CD14-positive monocyte (primary cell): ENCODE measurements around the gene MEIS2. TPM values are rescaled to one million over a fixed set of nuclear protein-coding genes. Genes with fewer than 3 reads are reported as not detected.

Experiments used
- DNase-seq, 3 donors: peaks; one replicate each; pipeline ENCODE4 v3.0.0-alpha.2; 2011 to 2022
- H2AFZ ChIP-seq: 2 replicates; pipeline ENCODE4 v1.6.0; 2012; ENCODE audit warnings: mild to moderate bottlenecking, low read depth, low read length, inconsistent platforms; ENCODE audit not compliant: insufficient read depth, poor library complexity, severe bottlenecking
- H3K27ac ChIP-seq, 2 donors: 1 replicate in 1 of 2; 2 replicates in 1 of 2; pipeline ENCODE4 v1.5.1; 2012 to 2013; ENCODE audit warnings: low read length in 2 of 2, control low read depth in 1 of 2, inconsistent platforms in 1 of 2, low read depth in 1 of 2, mild to moderate bottlenecking in 1 of 2
- H3K27me3 ChIP-seq, 2 donors: one replicate each; pipeline versions ENCODE4 v1.6.0 to v1.6.1; 2011 to 2013; ENCODE audit warnings: low read length in 2 of 2; ENCODE audit not compliant: control insufficient read depth in 2 of 2, insufficient read depth in 2 of 2
- H3K36me3 ChIP-seq, 2 donors: replicated peaks in 1 of 2; 1 replicate in 1 of 2; 2 replicates in 1 of 2; pipeline versions ENCODE4 v1.5.1 to v1.6.1; 2012 to 2013; ENCODE audit warnings: low read length in 2 of 2, control low read depth in 1 of 2, inconsistent platforms in 1 of 2, mild to moderate bottlenecking in 1 of 2; ENCODE audit not compliant: insufficient read depth in 2 of 2, control insufficient read depth in 1 of 2
- H3K4me1 ChIP-seq, 2 donors: 1 replicate in 1 of 2; 2 replicates in 1 of 2; pipeline versions ENCODE4 v1.5.1 to v1.6.1; 2012 to 2013; ENCODE audit warnings: low read length in 2 of 2, control low read depth in 1 of 2, inconsistent platforms in 1 of 2, mild to moderate bottlenecking in 1 of 2, moderate library complexity in 1 of 2; ENCODE audit not compliant: insufficient read depth in 2 of 2, control insufficient read depth in 1 of 2
- H3K4me2 ChIP-seq: replicated peaks from 2 replicates; pipeline ENCODE3; 2012; ENCODE audit warnings: low read length, moderate library complexity, mild to moderate bottlenecking; ENCODE audit not compliant: poor library complexity, severe bottlenecking; ENCODE audit errors: extremely low read depth
- H3K4me3 ChIP-seq, 3 experiments: fragments of 200-600 bp in 1 of 3; sonication (generic) in 1 of 3; replicated peaks in 1 of 3; 1 replicate in 2 of 3; 2 replicates in 1 of 3; pipeline ENCODE4 v1.5.1; 2011 to 2013; ENCODE audit warnings: low read length in 3 of 3, mild to moderate bottlenecking in 3 of 3, control low read depth in 2 of 3, low read depth in 2 of 3, inconsistent platforms in 1 of 3, moderate library complexity in 1 of 3
- H3K79me2 ChIP-seq: 2 replicates; pipeline ENCODE4 v1.6.0; 2012; ENCODE audit warnings: mild to moderate bottlenecking, control low read depth, inconsistent platforms, low read length, moderate library complexity; ENCODE audit not compliant: insufficient read depth
- H3K9ac ChIP-seq: 2 replicates; pipeline ENCODE4 v1.6.0; 2017; ENCODE audit warnings: low read length, mild to moderate bottlenecking; ENCODE audit not compliant: insufficient read depth, poor library complexity, severe bottlenecking
- H3K9me3 ChIP-seq, 2 donors: replicated peaks in 1 of 2; 1 replicate in 1 of 2; 2 replicates in 1 of 2; pipeline versions ENCODE4 v1.5.1 to v1.6.1; 2012 to 2013; ENCODE audit warnings: low read length in 2 of 2, control low read depth in 1 of 2; ENCODE audit not compliant: control insufficient read depth in 1 of 2, insufficient read depth in 1 of 2
- H4K20me1 ChIP-seq: 2 replicates; pipeline ENCODE4 v1.6.0; 2012; ENCODE audit warnings: mild to moderate bottlenecking, low read length, control low read depth, moderate library complexity; ENCODE audit not compliant: insufficient read depth
- H3K27ac Mint-ChIP-seq, 7 donors: one replicate each; pipeline ENCODE4 v1.8.0; 2020; ENCODE audit warnings: mild to moderate bottlenecking in 7 of 7, mixed read lengths in 7 of 7, moderate library complexity in 6 of 7, inconsistent platforms in 2 of 7
- H3K27me3 Mint-ChIP-seq, 3 donors: one replicate each; pipeline ENCODE4 v1.8.0; 2021 to 2022; ENCODE audit warnings: low read depth in 3 of 3, mild to moderate bottlenecking in 3 of 3, mixed read lengths in 3 of 3, moderate library complexity in 3 of 3, inconsistent platforms in 1 of 3
- H3K36me3 Mint-ChIP-seq, 2 donors: one replicate each; pipeline ENCODE4 v1.8.0; 2020; ENCODE audit warnings: mixed read lengths in 2 of 2, inconsistent platforms in 1 of 2, mild to moderate bottlenecking in 1 of 2
- H3K4me1 Mint-ChIP-seq: one replicate; pipeline ENCODE4 v1.8.0; 2020; ENCODE audit warnings: mild to moderate bottlenecking, mixed read lengths
- H3K4me3 Mint-ChIP-seq, 2 donors: one replicate each; pipeline ENCODE4 v1.8.0; 2020; ENCODE audit warnings: mild to moderate bottlenecking in 2 of 2, mixed read lengths in 2 of 2, moderate library complexity in 1 of 2
- H3K9me3 Mint-ChIP-seq, 7 donors: one replicate each; pipeline ENCODE4 v1.8.0; 2020 to 2022; ENCODE audit warnings: mixed read lengths in 7 of 7, mild to moderate bottlenecking in 6 of 7, moderate library complexity in 6 of 7, inconsistent platforms in 2 of 7
- WGBS: methylation state at CpG from one replicate; pipeline ENCODE4 v1.1.5; 2013; ENCODE audit warnings: missing lambda C conversion rate; ENCODE audit not compliant: insufficient coverage; 5-methylcytosine and 5-hydroxymethylcytosine counted together
- intact Hi-C, 2 donors: fragments of 100-400 bp; cut with micrococcal nuclease; formaldehyde crosslinking; loops; one replicate each; pipeline versions ENCODE4 v1.15.0 to v1.15.1; 2023
- polyA plus RNA-seq, 3 donors: library from polyadenylated mRNA; depleted of rRNA in 1 of 3; unstranded in 2 of 3; stranded (reverse) in 1 of 3; fragments of 300-500 nt in 2 of 3; fragments of >200 nt in 1 of 3; fragmentation: Illumina TruSeq in 2 of 3; gene quantifications; 1 replicate in 2 of 3; 2 replicates in 1 of 3; pipeline ENCODE4 v1.2.3, GENCODE V29; 2012 to 2021
- TF ChIP-seq, protein P1 (sequence below): fragments of 200-600 bp; IDR thresholded peaks from one replicate; pipeline ENCODE4 v1.8.0; 2022; ENCODE audit warnings: antibody characterized with exemption, mild to moderate bottlenecking

Gene MEIS2
- polyA plus RNA-seq, 3 donors: not detected

- Mint-ChIP-seq H3K4me1 (peaks cover 2% of the 10 kb centered on the region), H3K27ac (no peak overlapping the region), H3K36me3 (peaks cover 0 to 7% of the 10 kb centered on the region in 2 donors), H3K9me3 (peaks cover 0 to 30% (median 18%) of the 10 kb centered on the region in 7 donors), H3K4me3 (peak overlapping the region in 1 of 2 donors; percentile 67), H3K27me3 (peaks cover 85 to 89% (median 87%) of the 10 kb centered on the region in 3 donors)
- Histone ChIP-seq H2AFZ (no peak overlapping the region), H3K4me2 (no peak overlapping the region), H3K4me3 (no peak overlapping the region), H3K27ac (no peak overlapping the region), H3K9ac (no peak overlapping the region), H3K9me3 (peaks cover 4 to 43% of the 10 kb centered on the region in 2 donors), H3K4me1 (no peaks in the 10 kb centered on the region), H4K20me1 (no peaks in the 10 kb centered on the region), H3K27me3 (peaks cover 84 to 92% of the 10 kb centered on the region in 2 donors), H3K79me2 (no peaks in the 10 kb centered on the region), H3K36me3 (no peaks in the 10 kb centered on the region)
- 62% methylated on average over 3 of the region's 13 CpGs for WGBS
- TF ChIP-seq, protein P1, sequence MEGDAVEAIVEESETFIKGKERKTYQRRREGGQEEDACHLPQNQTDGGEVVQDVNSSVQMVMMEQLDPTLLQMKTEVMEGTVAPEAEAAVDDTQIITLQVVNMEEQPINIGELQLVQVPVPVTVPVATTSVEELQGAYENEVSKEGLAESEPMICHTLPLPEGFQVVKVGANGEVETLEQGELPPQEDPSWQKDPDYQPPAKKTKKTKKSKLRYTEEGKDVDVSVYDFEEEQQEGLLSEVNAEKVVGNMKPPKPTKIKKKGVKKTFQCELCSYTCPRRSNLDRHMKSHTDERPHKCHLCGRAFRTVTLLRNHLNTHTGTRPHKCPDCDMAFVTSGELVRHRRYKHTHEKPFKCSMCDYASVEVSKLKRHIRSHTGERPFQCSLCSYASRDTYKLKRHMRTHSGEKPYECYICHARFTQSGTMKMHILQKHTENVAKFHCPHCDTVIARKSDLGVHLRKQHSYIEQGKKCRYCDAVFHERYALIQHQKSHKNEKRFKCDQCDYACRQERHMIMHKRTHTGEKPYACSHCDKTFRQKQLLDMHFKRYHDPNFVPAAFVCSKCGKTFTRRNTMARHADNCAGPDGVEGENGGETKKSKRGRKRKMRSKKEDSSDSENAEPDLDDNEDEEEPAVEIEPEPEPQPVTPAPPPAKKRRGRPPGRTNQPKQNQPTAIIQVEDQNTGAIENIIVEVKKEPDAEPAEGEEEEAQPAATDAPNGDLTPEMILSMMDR: no peak
- intact Hi-C loops: no loop called here
- DNase-seq: no peak
These were observed 214.2 kb downstream of the MEIS2 start for GRCh38 chr15:36886191-36886590.

DNA sequence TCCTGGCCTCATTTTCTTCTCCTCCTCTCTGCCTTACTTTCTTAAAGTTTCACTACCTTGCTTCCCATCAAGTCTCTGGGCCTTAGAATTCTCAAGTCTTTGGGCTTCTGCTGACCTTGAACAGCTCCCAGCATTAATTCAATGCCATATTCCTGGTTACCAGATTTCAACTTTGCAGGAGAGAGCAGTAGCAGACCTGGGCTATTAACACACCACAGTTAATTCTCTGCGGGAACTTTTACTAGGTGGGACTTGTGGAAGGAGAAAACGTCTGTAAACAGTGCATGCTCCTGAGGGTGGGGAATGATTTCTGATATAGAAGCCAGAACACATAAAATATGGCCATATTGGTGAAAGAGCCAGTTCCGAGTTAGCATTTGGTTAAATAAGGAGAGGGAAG is 214.6 kb downstream of the MEIS2 start:
- Histone ChIP-seq H3K9ac (no peak overlapping the region), H3K9me3 (peaks cover 4 to 48% of the 10 kb centered on the region in 2 donors), H2AFZ (no peak overlapping the region), H3K36me3 (no peaks in the 10 kb centered on the region), H4K20me1 (no peaks in the 10 kb centered on the region), H3K4me3 (no peak overlapping the region), H3K27me3 (peaks cover 89 to 95% of the 10 kb centered on the region in 2 donors), H3K79me2 (no peaks in the 10 kb centered on the region), H3K4me2 (no peak overlapping the region), H3K4me1 (no peaks in the 10 kb centered on the region), H3K27ac (no peak overlapping the region)
- peaks cover 89 to 92% (median 91%) of the 10 kb centered on the region in 3 donors for H3K27me3 Mint-ChIP-seq
- intact Hi-C loops: no loop called here
- TF ChIP-seq, protein P1: no peak
- H3K4me3 Mint-ChIP-seq: peak overlapping the region in 1 of 2 donors; percentile 67
- H3K27ac Mint-ChIP-seq: no peak overlapping the region
- H3K9me3 Mint-ChIP-seq: peaks cover 0 to 33% (median 20%) of the 10 kb centered on the region in 7 donors
- H3K4me1 Mint-ChIP-seq: peaks cover 2% of the 10 kb centered on the region
- DNase-seq: no peak
- 63% methylated on average over 1 of the region's 3 CpGs for WGBS
- H3K36me3 Mint-ChIP-seq: peaks cover 0 to 7% of the 10 kb centered on the region in 2 donors
